SU-DHL-6 (cell line): ENCODE data around the gene UMAD1.

Experiments
- H2AFZ ChIP-seq: fragments of 200-600 bp; sonication (generic); 2 replicates; pipeline ENCODE4 v1.6.1; 2014; ENCODE audit warnings: low read depth, mild to moderate bottlenecking, moderate library complexity, mixed read lengths, antibody characterized with exemption, low read length; ENCODE audit not compliant: severe bottlenecking
- H3F3A ChIP-seq: fragments of 200-600 bp; shearing (Covaris generic); 2 replicates; pipeline ENCODE4 v1.6.0; 2016; ENCODE audit warnings: antibody characterized with exemption, mild to moderate bottlenecking; ENCODE audit not compliant: insufficient read depth
- H3K27ac ChIP-seq: fragments of 200-600 bp; sonication (generic); 2 replicates; pipeline ENCODE4 v1.5.1; 2016; ENCODE audit warnings: low read depth, mild to moderate bottlenecking, low read length, moderate library complexity, mixed read lengths
- H3K27me3 ChIP-seq: fragments of 200-600 bp; sonication (generic), shearing (Covaris generic); 2 replicates; pipeline ENCODE4 v1.6.0; 2014; ENCODE audit warnings: mild to moderate bottlenecking, low read length
- H3K36me3 ChIP-seq: fragments of 200-600 bp; sonication (generic); 2 replicates; pipeline ENCODE4 v1.6.1; 2014; ENCODE audit warnings: mild to moderate bottlenecking, low read length, mixed read lengths
- H3K4me2 ChIP-seq: fragments of 300-600, 200-600 bp; shearing (Covaris generic), sonication (generic); 2 replicates; pipeline ENCODE4 v1.6.0; 2014; ENCODE audit warnings: low read length, low read depth, mild to moderate bottlenecking; ENCODE audit not compliant: poor library complexity, severe bottlenecking
- H3K4me3 ChIP-seq: fragments of 200-600 bp; sonication (generic); 2 replicates; pipeline ENCODE4 v1.5.1; 2014; ENCODE audit warnings: antibody characterized with exemption, low read length, mild to moderate bottlenecking, mixed read lengths; ENCODE audit not compliant: insufficient read depth, poor library complexity, severe bottlenecking
- H3K79me2 ChIP-seq: fragments of 200-600 bp; sonication (generic); 2 replicates; pipeline ENCODE4 v1.6.1; 2014; ENCODE audit warnings: mild to moderate bottlenecking, low read length, moderate library complexity; ENCODE audit not compliant: insufficient read depth
- H3K9ac ChIP-seq: fragments of 200-600 bp; sonication (generic); 2 replicates; pipeline ENCODE4 v1.7.0; 2014; ENCODE audit warnings: mild to moderate bottlenecking, low read length
- H3K9me2 ChIP-seq: fragments of 200-600 bp; sonication (generic); replicated peaks from 2 replicates; pipeline ENCODE4 v1.6.1; 2014; ENCODE audit warnings: low read length; ENCODE audit not compliant: insufficient read depth
- H3K9me3 ChIP-seq: fragments of 200-600 bp; sonication (generic); 2 replicates; pipeline ENCODE4 v1.6.1; 2014; ENCODE audit warnings: low read length, mixed read lengths; ENCODE audit not compliant: insufficient read depth
- H4K20me1 ChIP-seq: fragments of 200-600 bp; sonication (generic); 2 replicates; pipeline ENCODE4 v1.6.1; 2014; ENCODE audit warnings: low read depth, mild to moderate bottlenecking, antibody characterized with exemption, low read length, moderate library complexity, mixed read lengths
- EZH2phosphoT487 ChIP-seq: fragments of 200-600 bp; sonication (generic), shearing (Covaris generic); conservative IDR thresholded peaks from 2 replicates; pipeline ENCODE4 v1.6.1; 2018; ENCODE audit warnings: mild to moderate bottlenecking, antibody characterized with exemption, low read length, moderate library complexity, mixed read lengths
- TF ChIP-seq, protein P1 (sequence below): fragments of 200-600 bp; sonication (generic); IDR thresholded peaks from one replicate; pipeline ENCODE4 v1.5.1; 2017; ENCODE audit warnings: antibody characterized with exemption, mild to moderate bottlenecking, low read length, moderate library complexity; ENCODE audit not compliant: insufficient read depth, poor library complexity, severe bottlenecking

UMAD1 gene

DNA sequence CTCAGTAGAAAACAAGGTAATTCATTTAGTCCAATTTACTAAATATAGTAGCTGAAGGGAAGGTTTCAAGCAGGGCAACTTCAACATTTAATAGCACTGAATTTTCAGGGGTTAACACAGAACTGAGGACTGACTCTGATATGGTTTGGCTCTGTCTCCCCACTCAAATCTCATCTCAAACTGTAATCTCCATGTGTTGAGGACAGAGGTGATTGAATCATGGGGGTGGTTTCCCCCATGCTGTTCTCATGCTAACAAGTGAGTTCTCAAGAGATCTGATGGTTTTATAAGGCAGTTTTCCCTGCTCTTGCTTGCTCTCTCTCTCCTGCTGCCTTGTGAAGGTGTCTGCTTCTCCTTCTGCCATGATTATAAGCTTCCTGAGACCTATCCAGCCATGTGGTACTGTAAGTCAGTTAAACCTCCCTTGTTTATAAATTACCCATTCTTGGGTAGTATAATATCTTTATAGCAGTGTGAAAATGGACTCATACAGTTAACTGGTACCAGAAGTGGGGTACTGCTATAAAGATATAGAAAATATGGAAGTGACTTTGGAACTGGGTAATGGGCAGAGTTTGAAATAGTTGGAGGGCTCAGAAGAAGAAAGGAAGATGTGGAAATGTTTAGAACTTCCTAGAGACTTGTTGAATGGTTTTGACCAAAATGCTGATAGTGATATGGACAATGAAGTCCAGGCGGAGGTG lies 9.8 kb upstream of the UMAD1 start:
- Histone ChIP-seq H3K4me2 (no peak overlapping the region), H3K27me3 (no peaks in the 10 kb centered on the region), H3K79me2 (no peaks in the 10 kb centered on the region), H3K4me3 (no peak overlapping the region), H3K36me3 (no peaks in the 10 kb centered on the region), H3K27ac (no peak overlapping the region), H3K9me3 (peaks cover 2% of the 10 kb centered on the region; the same call in 1 of the 2 replicates), H3K9ac (no peak overlapping the region), H3K9me2 (no peaks in the 10 kb centered on the region), H4K20me1 (no peaks in the 10 kb centered on the region), H2AFZ (no peak overlapping the region), H3F3A (no peaks in the 10 kb centered on the region)
- TF ChIP-seq, protein P1, sequence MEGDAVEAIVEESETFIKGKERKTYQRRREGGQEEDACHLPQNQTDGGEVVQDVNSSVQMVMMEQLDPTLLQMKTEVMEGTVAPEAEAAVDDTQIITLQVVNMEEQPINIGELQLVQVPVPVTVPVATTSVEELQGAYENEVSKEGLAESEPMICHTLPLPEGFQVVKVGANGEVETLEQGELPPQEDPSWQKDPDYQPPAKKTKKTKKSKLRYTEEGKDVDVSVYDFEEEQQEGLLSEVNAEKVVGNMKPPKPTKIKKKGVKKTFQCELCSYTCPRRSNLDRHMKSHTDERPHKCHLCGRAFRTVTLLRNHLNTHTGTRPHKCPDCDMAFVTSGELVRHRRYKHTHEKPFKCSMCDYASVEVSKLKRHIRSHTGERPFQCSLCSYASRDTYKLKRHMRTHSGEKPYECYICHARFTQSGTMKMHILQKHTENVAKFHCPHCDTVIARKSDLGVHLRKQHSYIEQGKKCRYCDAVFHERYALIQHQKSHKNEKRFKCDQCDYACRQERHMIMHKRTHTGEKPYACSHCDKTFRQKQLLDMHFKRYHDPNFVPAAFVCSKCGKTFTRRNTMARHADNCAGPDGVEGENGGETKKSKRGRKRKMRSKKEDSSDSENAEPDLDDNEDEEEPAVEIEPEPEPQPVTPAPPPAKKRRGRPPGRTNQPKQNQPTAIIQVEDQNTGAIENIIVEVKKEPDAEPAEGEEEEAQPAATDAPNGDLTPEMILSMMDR = no peak
- TF ChIP-seq EZH2phosphoT487 = no peak

DNA sequence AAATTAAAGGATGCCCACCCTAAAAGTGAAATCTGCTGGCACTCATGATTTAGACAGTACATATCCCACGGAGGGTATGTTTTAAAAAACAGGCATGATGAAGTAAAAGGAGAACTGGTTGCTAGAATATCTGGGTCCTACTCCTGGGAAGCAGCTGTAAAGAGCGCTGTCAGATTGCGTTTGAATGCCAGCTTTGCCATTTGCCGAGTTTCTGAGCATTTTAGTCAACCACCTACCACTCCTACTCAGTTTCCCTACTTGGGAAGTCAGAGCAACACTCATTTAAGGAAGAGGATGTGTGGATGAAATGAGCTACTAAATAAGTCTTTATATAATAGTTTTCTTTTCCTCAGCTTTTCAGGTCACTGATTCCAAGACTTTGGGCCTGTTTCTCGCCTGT lies 1.1 kb upstream of the UMAD1 start:
- Histone ChIP-seq H3K27ac (peak overlapping the region; percentile 67), H3K4me2 (peak overlapping the region; percentile 95), H3K4me3 (peak overlapping the region; percentile 76), H3K79me2 (peaks cover 45% of the 10 kb centered on the region), H3K9me2 (no peaks in the 10 kb centered on the region), H3F3A (peaks cover 6% of the 10 kb centered on the region; the same call in 1 of the 2 replicates), H3K9ac (peak overlapping the region; percentile 73), H4K20me1 (no peaks in the 10 kb centered on the region), H3K27me3 (no peaks in the 10 kb centered on the region), H2AFZ (peak overlapping the region; percentile 61), H3K9me3 (no peaks in the 10 kb centered on the region), H3K36me3 (peaks cover 21% of the 10 kb centered on the region)
- TF ChIP-seq EZH2phosphoT487 = no peak
- TF ChIP-seq, protein P1 = no peak

DNA sequence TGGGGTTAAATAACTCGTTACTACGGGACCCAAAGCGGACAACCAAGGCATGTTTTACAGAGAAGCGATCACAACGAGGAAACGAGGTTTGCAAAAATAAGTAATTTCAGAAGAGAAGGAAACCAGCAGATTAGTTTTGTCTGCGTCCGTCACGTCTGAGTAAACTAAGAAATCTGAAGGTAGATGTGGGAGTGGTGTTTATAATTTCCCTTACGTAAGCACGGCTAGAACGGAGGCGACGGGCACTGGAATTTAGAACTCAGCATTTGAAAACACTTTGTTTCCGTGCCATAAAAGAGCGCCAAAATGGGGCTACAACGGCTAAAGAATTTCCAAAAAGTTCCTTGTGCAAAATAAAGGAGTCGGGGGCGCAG lies 718 bp upstream of the UMAD1 start:
- Histone ChIP-seq H3K27me3 (no peaks in the 10 kb centered on the region), H3K9me3 (no peaks in the 10 kb centered on the region), H3K4me2 (peak overlapping the region; percentile 95), H4K20me1 (no peaks in the 10 kb centered on the region), H3K27ac (peak overlapping the region; percentile 67), H3K9me2 (no peaks in the 10 kb centered on the region), H2AFZ (peak overlapping the region; percentile 61), H3K79me2 (peaks cover 48% of the 10 kb centered on the region), H3F3A (peaks cover 6% of the 10 kb centered on the region; the same call in 1 of the 2 replicates), H3K36me3 (peaks cover 21% of the 10 kb centered on the region), H3K9ac (peak overlapping the region; percentile 73), H3K4me3 (peak overlapping the region; percentile 76)
- TF ChIP-seq EZH2phosphoT487 = no peak
- TF ChIP-seq, protein P1 = no peak
